HG02981 (cell line): ENCODE data around the gene RABGGTA.

Experiments
- ATAC-seq: cut with Tn5 transposase; IDR thresholded peaks from one replicate; pipeline ENCODE4 v1.9.1; 2021; ENCODE audit warnings: mild to moderate bottlenecking, moderate library complexity; ENCODE audit not compliant: unreplicated experiment

Gene RABGGTA

DNA sequence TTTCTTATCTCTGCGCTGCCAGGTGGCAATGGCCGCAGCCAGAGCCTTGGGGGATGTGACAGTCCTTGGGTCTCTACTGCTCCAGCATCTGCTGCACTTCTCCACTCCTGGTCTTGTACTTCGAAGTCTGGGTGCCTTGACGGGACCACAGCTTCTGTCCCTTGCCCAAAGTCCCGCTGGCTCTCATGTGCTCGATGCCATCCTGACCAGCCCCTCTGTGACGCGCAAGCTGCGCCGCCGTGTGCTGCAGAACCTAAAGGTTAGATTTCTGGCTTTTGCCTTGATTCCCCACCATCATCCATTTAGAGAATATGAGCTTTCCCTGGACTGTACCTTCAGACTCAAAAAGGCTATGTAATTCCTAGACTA lies 32.6 kb upstream of the RABGGTA start:
- no peak for ATAC-seq

DNA sequence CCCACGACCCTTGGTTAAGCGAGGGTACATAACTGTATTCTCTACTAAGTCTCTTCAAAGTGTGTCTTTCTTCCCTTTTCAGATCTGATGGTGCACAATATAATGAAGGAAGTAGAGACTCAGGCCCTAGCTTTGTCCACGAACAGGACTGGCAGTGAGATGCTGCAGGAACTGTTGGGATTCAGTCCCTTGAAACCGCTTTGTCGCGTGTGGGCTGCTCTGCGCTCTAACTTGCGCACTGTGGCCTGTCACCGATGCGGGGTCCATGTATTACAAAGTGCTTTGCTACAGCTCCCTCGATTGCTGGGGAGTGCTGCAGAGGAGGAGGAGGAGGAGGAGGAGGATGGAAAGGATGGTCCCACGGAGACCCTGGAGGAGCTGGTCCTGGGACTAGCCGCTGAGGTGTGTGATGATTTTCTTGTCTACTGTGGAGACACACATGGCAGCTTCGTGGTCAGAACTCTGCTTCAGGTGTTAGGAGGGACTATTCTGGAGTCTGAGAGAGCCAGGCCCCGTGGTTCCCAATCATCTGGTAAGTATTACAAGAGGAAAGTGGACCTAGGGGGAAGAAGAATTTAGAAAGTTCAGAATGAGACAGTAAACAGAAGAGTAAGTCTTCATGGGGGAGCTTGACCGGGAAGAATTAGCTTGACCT lies 29.1 kb upstream of the RABGGTA start:
- ATAC-seq: no peak

GRCh38 chr14:24299255-24300191 lies 28.1 kb upstream of the RABGGTA start, which contains the start of the genes DHRS1 and NOP9:
DHRS1 (minus strand) TSS chr14:24299780; CDS start chr14:24299106, 674 bp downstream.
NOP9 (plus strand) TSS chr14:24299850; CDS start chr14:24299955, 105 bp downstream.
- ATAC-seq: peak; percentile 63

DNA sequence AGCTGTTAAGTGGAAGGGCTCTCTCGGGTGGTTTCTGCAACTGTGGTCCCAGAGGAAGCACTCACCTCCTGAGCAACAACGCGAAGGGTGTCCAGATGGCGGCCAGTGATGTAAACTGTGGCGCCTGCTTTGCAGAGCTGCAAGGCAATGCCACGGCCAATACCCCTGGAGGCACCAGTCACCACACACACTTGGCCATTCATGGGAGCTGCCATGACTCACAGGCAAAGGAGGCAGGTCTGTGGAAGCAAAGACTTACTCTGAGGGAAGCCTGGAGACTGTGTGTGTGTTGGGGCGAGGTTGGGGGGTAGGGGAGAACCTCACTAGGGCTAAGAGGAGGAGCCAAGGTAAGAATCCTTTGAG lies 27.5 kb upstream of the RABGGTA start:
- no peak for ATAC-seq

DNA sequence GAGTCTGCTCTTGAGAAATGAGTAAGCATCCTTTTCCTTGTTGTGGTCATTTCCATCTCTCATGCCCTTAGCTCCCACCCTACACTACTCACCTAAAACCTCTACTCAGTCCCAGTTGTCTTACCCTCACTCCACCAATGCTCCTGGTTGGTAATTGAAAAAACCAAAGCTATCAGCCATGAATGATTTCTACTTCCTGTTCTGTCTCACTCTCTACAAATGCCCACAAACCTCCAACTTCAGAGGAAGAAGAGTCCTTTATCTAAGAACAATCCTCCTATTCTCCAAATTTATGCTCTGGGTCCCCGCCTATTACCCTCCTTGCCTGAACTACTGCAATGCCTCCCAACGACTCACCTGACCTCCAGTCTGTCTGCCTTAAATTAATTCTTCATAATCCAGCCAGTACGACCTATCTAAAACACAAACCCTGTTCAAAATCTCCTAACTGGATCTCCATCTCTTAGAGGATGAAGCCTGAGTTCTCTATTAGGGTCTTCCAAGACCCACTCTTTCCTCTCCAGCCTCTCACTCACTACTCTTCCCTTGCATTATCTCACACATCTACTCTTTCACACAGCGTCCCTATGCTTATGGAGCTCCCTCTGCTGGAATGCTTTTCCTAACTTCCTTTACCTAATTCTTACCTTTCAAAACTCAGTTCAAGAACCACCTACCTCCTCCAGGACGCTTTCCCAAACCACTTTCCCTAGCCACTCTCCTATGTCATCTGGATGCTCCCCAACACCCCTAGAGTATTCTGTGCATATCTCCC lies 26.0 kb upstream of the RABGGTA start:
- ATAC-seq: peak; percentile 26

- peak; percentile 50 for ATAC-seq
Observed at GRCh38 chr14:24296341-24297157, 25.2 kb upstream of the RABGGTA start.

DNA sequence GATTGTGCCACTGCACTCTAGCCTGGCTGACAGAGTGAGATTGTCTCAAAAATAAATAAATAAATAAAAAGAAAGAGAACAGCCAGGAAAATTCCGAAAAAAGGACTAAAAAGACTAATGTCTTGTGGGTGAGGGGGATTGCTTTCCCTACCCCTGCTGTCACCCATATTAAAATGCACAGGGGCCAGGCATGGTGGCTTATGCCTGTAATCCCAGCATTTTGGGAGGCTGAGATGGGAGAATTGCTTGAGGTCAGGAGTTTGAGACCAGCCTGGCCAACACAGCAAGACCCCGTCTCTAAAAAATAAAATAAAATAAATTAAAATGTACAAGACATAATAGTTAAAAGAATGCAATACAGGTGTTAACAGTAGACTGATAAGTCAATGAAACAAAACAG lies 22.1 kb upstream of the RABGGTA start:
- ATAC-seq: no peak

DNA sequence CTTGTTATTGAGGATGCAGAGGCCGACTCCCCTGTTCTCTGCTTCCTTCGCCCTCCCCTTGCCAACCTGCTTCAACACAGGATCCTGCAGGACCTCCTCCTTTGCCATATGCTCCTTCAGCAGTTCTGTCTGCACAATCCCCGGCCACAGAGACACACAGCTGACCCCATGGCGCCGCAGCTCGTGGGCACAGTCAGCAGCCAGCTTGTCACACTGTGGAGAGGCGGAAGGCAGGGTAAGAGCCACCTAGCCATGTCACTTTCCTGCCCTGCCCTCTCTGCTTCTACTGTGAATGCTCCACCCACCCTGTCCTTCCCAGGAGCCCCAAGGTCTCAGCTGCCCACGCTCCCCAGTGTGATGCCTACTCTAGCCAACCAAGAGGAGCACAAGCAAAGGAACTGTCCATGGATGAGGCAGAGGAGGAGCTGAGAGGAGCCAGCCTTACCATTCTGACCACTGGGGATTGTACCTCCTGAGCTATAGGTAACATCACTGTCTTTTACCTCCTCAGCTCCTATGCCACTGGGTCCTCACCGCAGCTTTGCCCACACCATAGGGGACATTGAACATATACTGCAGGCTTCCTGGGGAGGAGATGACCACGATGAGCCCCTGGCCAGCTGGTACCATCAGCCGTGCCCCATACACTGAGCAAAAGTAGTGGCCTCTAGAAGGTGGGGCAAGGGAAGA lies 20.9 kb upstream of the RABGGTA start:
- no peak for ATAC-seq

- no peak for ATAC-seq
Observed at GRCh38 chr14:24291446-24292117, 20.2 kb upstream of the RABGGTA start.

- ATAC-seq: no peak
Observed at GRCh38 chr14:24290746-24291145, 19.3 kb upstream of the RABGGTA start.

DNA sequence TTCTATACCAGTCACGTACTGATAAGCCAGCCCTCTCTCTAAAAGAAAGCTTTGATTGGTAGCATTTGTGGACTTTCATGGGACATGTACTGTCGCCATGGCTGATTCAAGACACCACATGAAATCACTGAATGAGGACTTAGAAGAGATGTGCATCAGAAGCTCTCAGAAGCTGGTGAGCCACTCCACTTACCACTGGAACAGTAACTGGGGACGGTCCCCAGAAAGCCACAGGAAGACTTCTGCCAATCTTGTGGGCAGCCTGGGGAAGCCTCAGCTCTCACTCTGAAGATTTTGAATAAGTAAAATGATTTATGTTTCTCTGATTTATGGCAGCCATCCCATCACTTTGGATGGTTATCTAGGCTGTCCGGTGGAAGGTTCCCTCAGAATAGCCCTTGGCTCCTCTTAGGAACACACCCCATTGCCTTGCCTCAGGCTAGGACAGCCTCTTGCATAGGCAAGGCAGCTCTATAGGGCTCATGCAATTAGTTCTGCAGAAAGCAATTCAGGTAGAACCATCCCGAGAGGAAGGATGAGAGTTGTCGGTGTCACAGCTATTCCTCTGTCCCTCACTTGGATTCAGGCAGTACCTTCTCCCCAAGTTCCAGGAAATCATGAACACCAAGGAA lies 18.4 kb upstream of the RABGGTA start:
- peak; percentile 70 for ATAC-seq

- no peak for ATAC-seq
Observed at GRCh38 chr14:24286996-24287395, 15.6 kb upstream of the RABGGTA start.

DNA sequence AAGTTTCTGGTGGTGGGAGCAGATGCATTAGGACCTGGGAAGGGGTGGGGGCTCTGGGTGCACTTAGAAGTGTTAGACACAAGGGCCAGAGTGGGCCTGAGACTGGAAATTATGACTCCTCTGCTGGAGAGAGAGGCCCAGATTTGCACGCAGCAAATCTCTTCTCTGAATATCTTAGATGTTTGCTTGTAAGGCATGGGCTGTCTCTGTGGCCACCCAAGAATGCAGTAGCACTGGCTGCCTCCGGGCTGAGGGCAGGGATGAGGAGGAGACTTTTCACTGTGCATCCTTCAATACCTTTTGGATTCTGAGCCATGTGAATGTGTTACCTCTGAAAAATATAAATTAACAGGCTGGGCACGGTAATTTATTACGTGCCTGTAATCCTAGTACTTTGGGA lies 14.0 kb upstream of the RABGGTA start:
- no peak for ATAC-seq

GRCh38 chr14:24284501-24285035 lies 13.2 kb upstream of the RABGGTA start:
- ATAC-seq: no peak

DNA sequence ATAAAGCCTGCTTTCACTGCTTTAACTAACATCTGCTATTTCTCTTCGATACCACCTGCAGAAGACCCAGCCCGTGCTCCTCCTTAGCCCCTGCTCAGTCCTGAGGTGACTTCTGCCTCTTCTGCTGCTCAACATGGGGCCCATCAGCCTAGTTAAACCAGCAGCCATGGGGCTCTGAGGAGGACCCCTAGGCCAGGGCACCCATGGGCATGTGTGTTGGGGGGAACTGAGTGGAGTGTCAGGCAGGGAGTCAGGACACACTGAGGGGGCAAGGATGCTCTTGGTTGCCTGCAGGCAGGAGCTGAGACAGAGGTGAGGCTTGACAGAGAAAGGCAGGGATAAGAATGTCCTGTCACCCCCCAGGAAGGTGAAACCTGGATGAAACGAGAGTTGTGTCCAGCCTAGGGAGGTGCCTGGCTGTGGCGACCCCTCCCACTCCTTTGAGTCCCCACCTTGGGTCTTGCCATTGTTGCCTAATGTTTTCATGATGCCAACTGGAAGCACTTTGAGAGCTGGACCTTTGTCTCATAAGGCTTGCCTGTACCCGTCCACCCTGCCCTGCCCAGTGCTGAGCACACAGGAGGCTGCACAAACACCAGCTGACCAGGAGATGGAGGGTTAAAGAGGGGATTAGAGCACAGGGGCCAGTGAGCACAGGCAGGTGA lies 12.5 kb upstream of the RABGGTA start:
- no peak for ATAC-seq

- no peak for ATAC-seq
Observed at GRCh38 chr14:24282736-24283135, 11.3 kb upstream of the RABGGTA start.

DNA sequence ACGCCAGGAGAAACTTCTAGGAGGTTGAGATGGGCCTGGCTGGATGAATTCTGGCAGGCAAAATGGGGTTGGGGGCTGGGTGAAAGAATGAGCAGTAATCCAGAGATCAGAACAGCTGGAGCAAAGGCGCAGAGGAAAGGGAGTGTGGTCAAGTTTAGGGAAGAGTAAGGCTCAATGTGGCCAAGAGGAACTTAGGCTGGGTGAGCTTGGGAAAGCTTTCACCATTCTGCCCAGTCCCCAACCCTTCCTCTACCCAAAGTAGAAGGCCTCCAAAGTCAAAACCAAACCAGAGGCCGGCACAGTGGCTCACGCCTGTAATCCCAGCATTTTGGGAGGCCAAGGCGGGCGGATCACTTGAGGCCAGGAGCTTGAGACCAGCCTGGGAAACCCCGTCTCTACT lies 10.2 kb upstream of the RABGGTA start:
- ATAC-seq: no peak

DNA sequence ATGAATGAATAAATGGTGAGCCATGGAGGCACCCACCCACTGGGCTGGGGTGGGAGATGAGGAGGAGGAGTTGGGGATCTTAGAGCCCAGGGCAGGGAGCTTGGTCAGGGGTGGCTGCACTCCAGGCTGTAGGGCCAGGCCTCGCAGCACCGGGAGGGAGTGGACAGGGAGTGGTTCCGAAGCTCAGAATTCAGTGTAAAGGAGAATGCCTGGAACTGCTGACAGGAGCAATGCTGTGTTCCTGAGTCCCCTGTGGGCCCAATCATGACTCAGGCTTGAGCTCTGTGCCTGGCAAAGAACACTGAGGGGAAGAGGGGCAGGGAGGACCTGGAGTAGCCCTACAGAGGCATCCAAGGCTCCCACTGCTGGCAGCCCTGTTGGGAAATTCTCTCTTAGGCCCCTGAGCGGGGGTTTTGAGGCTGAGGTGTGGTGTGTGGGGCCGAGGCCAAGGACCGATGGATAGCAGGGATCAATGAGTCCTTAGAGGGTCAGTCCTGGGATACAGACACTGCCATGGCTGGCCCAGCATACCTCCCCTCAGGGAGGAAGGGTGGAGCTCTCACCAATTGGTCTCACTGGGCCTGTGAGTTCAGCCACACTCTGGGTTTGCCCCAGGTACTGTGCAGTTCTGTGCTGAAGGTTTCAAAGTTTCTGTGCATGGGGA lies 9.5 kb upstream of the RABGGTA start:
- ATAC-seq: no peak
